PC-9 (cell line): ENCODE results near the gene IQCH. TPM values are rescaled to one million over a fixed set of nuclear protein-coding genes. Genes with fewer than 3 reads are reported as not detected.

Experiments
- BruUV-seq: library from RNA; stranded (reverse); fragments of 400-500 nt; replicated peaks from 2 replicates; lab custom pipeline; 2021; lab: Mats Ljungman, UMichigan
- CTCF ChIA-PET: fragments of 300-600 bp; sonication (Branson Sonifier 250); formaldehyde crosslinking; loops from one replicate; lab custom pipeline; 2022; ENCODE audit warnings: antibody characterized with exemption; lab: Charles Lee
- POLR2A ChIA-PET: fragments of 300-600 bp; sonication (Branson Sonifier 250); formaldehyde crosslinking; loops from one replicate; lab custom pipeline; 2022; ENCODE audit warnings: antibody characterized with exemption; ENCODE audit not compliant: unreplicated experiment; lab: Charles Lee
- DNase-seq, 2 experiments: peaks; one replicate each; pipeline versions ENCODE4 v3.0.0 to v3.0.0-alpha.2; 2015 to 2022; ENCODE audit warnings: mixed read lengths in 1 of 2
- H2AFZ ChIP-seq: fragments of 200-600 bp; sonication (generic); 2 replicates; pipeline ENCODE4 v1.8.1; 2017; ENCODE audit warnings: antibody characterized with exemption
- H3F3A ChIP-seq: fragments of 200-600 bp; sonication (generic); 2 replicates; pipeline ENCODE4 v1.8.1; 2017; ENCODE audit warnings: antibody characterized with exemption, mild to moderate bottlenecking, low read depth; ENCODE audit not compliant: insufficient read depth
- H3K27ac ChIP-seq: fragments of 200-600 bp; sonication (generic); 2 replicates; pipeline ENCODE4 v1.6.1; 2016; ENCODE audit warnings: mixed run types
- H3K27me3 ChIP-seq: fragments of 200-600 bp; sonication (generic); 2 replicates; pipeline ENCODE4 v1.6.1; 2016; ENCODE audit warnings: low read depth, mixed run types; ENCODE audit not compliant: insufficient read depth
- H3K36me3 ChIP-seq: fragments of 200-600 bp; sonication (generic); 2 replicates; pipeline ENCODE4 v1.6.1; 2016; ENCODE audit warnings: low read depth, mixed run types
- H3K4me1 ChIP-seq: fragments of 200-600 bp; sonication (generic); replicated peaks from 2 replicates; pipeline ENCODE4 v1.6.1; 2016; ENCODE audit warnings: mixed run types; ENCODE audit not compliant: insufficient read depth
- H3K4me2 ChIP-seq: fragments of 200-600 bp; sonication (generic); 2 replicates; pipeline ENCODE4 v1.6.1; 2017; ENCODE audit warnings: mixed run types
- H3K4me3 ChIP-seq: fragments of 200-600 bp; sonication (generic); 2 replicates; pipeline ENCODE4 v1.6.1; 2016; ENCODE audit warnings: mixed run types
- H3K79me2 ChIP-seq: fragments of 200-600 bp; sonication (generic); 2 replicates; pipeline ENCODE4 v1.6.1; 2017; ENCODE audit warnings: low read depth, mixed run types
- H3K9me2 ChIP-seq: fragments of 200-600 bp; sonication (generic); 2 replicates; pipeline ENCODE4 v1.8.1; 2017; ENCODE audit warnings: mild to moderate bottlenecking; ENCODE audit not compliant: insufficient read depth
- H3K9me3 ChIP-seq: fragments of 200-600 bp; sonication (generic); 2 replicates; pipeline ENCODE4 v1.8.1; 2016; ENCODE audit warnings: low read depth; ENCODE audit not compliant: insufficient read depth
- H4K20me1 ChIP-seq: fragments of 200-600 bp; sonication (generic); 2 replicates; pipeline ENCODE4 v1.8.1; 2017; ENCODE audit not compliant: insufficient read depth
- CTCF ChIP-seq: fragments of 200-600 bp; sonication (generic); conservative IDR thresholded peaks from 2 replicates; pipeline ENCODE4 v1.6.1; 2017; ENCODE audit warnings: mixed run types, antibody characterized with exemption, mild to moderate bottlenecking, moderate library complexity
- EZH2 ChIP-seq: fragments of 200-600 bp; sonication (generic); IDR thresholded peaks from 2 replicates; pipeline ENCODE4 v1.8.0; 2017; ENCODE audit warnings: antibody characterized with exemption, low read depth
- intact Hi-C: fragments of 100-400 bp; cut with micrococcal nuclease; formaldehyde crosslinking; loops from one replicate; pipeline ENCODE4 v1.10.0; 2022; ENCODE audit not compliant: unreplicated experiment
- total RNA-seq: library from RNA; stranded (reverse); gene quantifications from 2 replicates; pipeline ENCODE4 v1.2.3, GENCODE V29; 2021

Gene IQCH
- total RNA-seq, 1 experiment from 2014 or later, result 7.5 TPM

GRCh38 chr15:67305506-67305905 is 50.9 kb downstream of the IQCH start:
- intact Hi-C loops, result loop anchor here (5.0 to 10.0 kb wide), 2 partner anchors 201 to 532 kb away; no protein-coding TSS in a partner anchor
- no peaks in the 10 kb centered on the region for H3K36me3 ChIP-seq
- no peak overlapping the region for H3K27ac ChIP-seq
- H3K4me3 ChIP-seq, result no peak overlapping the region
- BruUV-seq, result no TSS peak
- H3K4me2 ChIP-seq, result no peak overlapping the region
- TF ChIP-seq EZH2 (no peak), CTCF (no peak)
- ChIA-PET POLR2A (no interaction called here), CTCF (no interaction called here)
- no peaks in the 10 kb centered on the region for H3K79me2 ChIP-seq
- no peaks in the 10 kb centered on the region for H3K9me2 ChIP-seq
- DNase-seq, result no peak
- H4K20me1 ChIP-seq, result no peaks in the 10 kb centered on the region
- H3K9me3 ChIP-seq, result no peaks in the 10 kb centered on the region
- H3K4me1 ChIP-seq, result no peaks in the 10 kb centered on the region
- H3F3A ChIP-seq, result no peaks in the 10 kb centered on the region
- H3K27me3 ChIP-seq, result no peaks in the 10 kb centered on the region
- no peak overlapping the region for H2AFZ ChIP-seq

- POLR2A ChIA-PET, result no interaction called here
- no peaks in the 10 kb centered on the region for H4K20me1 ChIP-seq
- BruUV-seq, result no TSS peak
- no peak overlapping the region for H3K27ac ChIP-seq
- no peaks in the 10 kb centered on the region for H3K27me3 ChIP-seq
- no peak overlapping the region for H2AFZ ChIP-seq
- no peaks in the 10 kb centered on the region for H3K36me3 ChIP-seq
- H3K9me2 ChIP-seq, result no peaks in the 10 kb centered on the region
- H3K4me1 ChIP-seq, result no peaks in the 10 kb centered on the region
- H3K9me3 ChIP-seq, result no peaks in the 10 kb centered on the region
- TF ChIP-seq EZH2 (no peak), CTCF (no peak)
- H3K4me3 ChIP-seq, result no peak overlapping the region
- CTCF ChIA-PET, result no interaction called here
- intact Hi-C loops, result loop anchor here (5.0 to 10.0 kb wide), 2 partner anchors 202 to 530 kb away; no protein-coding TSS in a partner anchor
- H3K4me2 ChIP-seq, result no peak overlapping the region
- no peaks in the 10 kb centered on the region for H3F3A ChIP-seq
- no peaks in the 10 kb centered on the region for H3K79me2 ChIP-seq
- no peak for DNase-seq
Observed at GRCh38 chr15:67307156-67307555, 52.6 kb downstream of the IQCH start.

- TF ChIP-seq CTCF (no peak), EZH2 (no peak)
- no peak for DNase-seq
- H3K4me3 ChIP-seq, result no peak overlapping the region
- no peaks in the 10 kb centered on the region for H3K27me3 ChIP-seq
- H3F3A ChIP-seq, result no peaks in the 10 kb centered on the region
- ChIA-PET CTCF (interaction anchor here (0.6 kb wide), 1 partner anchor 930 kb away, joined by 4 read pairs; no protein-coding TSS in a partner anchor), POLR2A (interaction anchor here (0.5 kb wide), 1 partner anchor 376 kb away, joined by 3 read pairs; no protein-coding TSS in a partner anchor)
- no peak overlapping the region for H3K4me2 ChIP-seq
- no peaks in the 10 kb centered on the region for H4K20me1 ChIP-seq
- no peaks in the 10 kb centered on the region for H3K4me1 ChIP-seq
- H3K9me3 ChIP-seq, result no peaks in the 10 kb centered on the region
- intact Hi-C loops, result loop anchor here (5.0 to 10.0 kb wide), 2 partner anchors 203 to 529 kb away; no protein-coding TSS in a partner anchor
- no peaks in the 10 kb centered on the region for H3K36me3 ChIP-seq
- H3K9me2 ChIP-seq, result no peaks in the 10 kb centered on the region
- no peak overlapping the region for H3K27ac ChIP-seq
- H3K79me2 ChIP-seq, result no peaks in the 10 kb centered on the region
- no TSS peak for BruUV-seq
- no peak overlapping the region for H2AFZ ChIP-seq
Observed at GRCh38 chr15:67307889-67308597, 53.5 kb downstream of the IQCH start.
